ENCODE data around the gene DDX1. TPM values are rescaled to one million over a fixed set of nuclear protein-coding genes. Genes with fewer than 3 reads are reported as not detected.

DDX1 gene
- total RNA-seq, 1 donor from 2014 or later = 115 TPM

DNA sequence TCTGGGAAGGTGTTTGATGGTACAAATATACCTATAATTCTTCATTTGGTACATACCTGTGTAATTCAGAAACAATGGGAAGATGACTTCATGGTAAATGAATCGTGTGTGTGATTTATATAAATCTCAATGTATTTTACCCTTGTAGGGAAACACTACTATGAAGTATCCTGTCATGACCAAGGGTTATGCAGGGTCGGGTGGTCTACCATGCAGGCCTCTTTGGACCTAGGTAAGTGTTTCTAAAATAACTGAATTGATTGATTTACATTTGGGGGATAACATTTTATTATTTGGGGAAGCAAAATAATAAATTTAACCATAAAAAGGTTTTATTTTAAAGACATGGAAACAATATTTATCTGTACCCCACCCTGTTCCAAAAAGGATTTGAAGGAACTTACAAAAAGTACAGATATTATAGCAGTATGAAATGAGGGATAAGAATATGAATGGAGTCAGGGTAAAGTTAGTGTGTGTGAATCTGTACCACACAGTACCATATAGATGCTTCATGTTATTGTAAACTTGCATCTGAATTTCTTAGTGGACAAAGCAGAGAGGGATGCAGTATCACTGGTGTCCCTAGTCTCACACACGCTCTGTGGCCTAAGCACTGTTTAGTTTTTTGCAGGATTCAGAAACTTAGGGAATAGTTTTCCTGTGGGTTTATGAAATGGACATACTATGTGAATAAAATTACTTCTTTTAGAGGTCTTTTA, 11.5 kb downstream of the DDX1 start:
- no peaks in the 10 kb centered on the region for H3K27me3 Mint-ChIP-seq

DNA sequence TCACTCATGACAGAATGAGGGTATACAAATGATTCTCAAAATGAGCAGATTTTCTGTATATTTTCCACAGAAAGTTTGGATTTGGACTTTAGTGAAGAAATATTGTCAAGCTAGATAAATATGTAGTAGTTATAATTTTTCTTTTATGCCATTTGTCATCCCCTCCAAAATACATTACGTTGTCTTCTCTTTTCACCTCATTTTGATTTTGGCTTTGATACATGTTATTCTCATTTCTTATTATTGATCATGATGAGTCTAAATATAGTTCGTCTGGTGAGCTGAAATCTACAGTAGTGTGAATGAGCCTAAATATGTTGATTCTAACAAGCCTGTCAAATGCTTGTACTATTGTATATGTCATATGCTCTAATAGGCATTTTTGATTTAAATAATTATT, 12.3 kb downstream of the DDX1 start:
- no peak for DNase-seq (ENCODE audit: low spot score, unreplicated experiment)
- H3K27ac Mint-ChIP-seq = no peak overlapping the region
- H3K9me3 Mint-ChIP-seq (ENCODE audit: low read depth) = no peaks in the 10 kb centered on the region
- TF ChIP-seq, protein P1, sequence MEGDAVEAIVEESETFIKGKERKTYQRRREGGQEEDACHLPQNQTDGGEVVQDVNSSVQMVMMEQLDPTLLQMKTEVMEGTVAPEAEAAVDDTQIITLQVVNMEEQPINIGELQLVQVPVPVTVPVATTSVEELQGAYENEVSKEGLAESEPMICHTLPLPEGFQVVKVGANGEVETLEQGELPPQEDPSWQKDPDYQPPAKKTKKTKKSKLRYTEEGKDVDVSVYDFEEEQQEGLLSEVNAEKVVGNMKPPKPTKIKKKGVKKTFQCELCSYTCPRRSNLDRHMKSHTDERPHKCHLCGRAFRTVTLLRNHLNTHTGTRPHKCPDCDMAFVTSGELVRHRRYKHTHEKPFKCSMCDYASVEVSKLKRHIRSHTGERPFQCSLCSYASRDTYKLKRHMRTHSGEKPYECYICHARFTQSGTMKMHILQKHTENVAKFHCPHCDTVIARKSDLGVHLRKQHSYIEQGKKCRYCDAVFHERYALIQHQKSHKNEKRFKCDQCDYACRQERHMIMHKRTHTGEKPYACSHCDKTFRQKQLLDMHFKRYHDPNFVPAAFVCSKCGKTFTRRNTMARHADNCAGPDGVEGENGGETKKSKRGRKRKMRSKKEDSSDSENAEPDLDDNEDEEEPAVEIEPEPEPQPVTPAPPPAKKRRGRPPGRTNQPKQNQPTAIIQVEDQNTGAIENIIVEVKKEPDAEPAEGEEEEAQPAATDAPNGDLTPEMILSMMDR (IDR thresholded peaks at IDR 0.05; ENCODE audit: unreplicated experiment) = no peak
- no peaks in the 10 kb centered on the region for H3K27me3 Mint-ChIP-seq
- no peak overlapping the region for H3K4me3 Mint-ChIP-seq (ENCODE audit: low read depth)
- H3K4me1 Mint-ChIP-seq (ENCODE audit: low read depth) = no peaks in the 10 kb centered on the region
- H3K36me3 Mint-ChIP-seq (ENCODE audit: insufficient read depth) = peaks cover 41% of the 10 kb centered on the region

More for the DNA sequence above, 11.5 kb downstream of the DDX1 start:
- TF ChIP-seq, protein P1 (IDR thresholded peaks at IDR 0.05; ENCODE audit: unreplicated experiment) = no peak
- no peak for DNase-seq (ENCODE audit: low spot score, unreplicated experiment)
- H3K9me3 Mint-ChIP-seq (ENCODE audit: low read depth) = no peaks in the 10 kb centered on the region
- no peak overlapping the region for H3K4me3 Mint-ChIP-seq (ENCODE audit: low read depth)
- H3K4me1 Mint-ChIP-seq (ENCODE audit: low read depth) = no peaks in the 10 kb centered on the region
- H3K27ac Mint-ChIP-seq = no peak overlapping the region
- peaks cover 41% of the 10 kb centered on the region for H3K36me3 Mint-ChIP-seq (ENCODE audit: insufficient read depth)

DNA sequence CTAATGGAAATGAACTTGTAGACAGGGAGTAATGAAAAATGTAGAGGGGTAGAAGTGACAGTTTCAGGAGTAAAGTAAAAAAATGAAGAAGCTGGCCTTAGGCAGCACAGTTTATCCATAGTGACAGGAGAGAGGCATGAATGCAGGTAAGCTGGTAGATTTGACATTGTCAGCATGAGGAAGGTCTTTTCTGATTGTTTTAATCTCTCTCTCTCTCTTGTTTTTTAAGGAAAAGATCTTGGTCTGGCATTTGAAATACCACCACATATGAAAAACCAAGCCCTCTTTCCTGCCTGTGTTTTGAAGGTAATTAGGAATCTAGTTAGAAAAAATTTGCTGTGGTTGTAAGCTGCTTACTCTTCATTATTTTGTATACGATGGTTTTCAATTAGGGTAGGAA, 14.1 kb downstream of the DDX1 start:
- Mint-ChIP-seq H3K4me3 (ENCODE audit: low read depth) (no peak overlapping the region), H3K27ac (no peak overlapping the region), H3K9me3 (ENCODE audit: low read depth) (peaks cover 4% of the 10 kb centered on the region), H3K36me3 (ENCODE audit: insufficient read depth) (peaks cover 52% of the 10 kb centered on the region), H3K27me3 (no peaks in the 10 kb centered on the region), H3K4me1 (ENCODE audit: low read depth) (no peaks in the 10 kb centered on the region)
- DNase-seq (ENCODE audit: low spot score, unreplicated experiment) = no peak
- TF ChIP-seq, protein P1 (IDR thresholded peaks at IDR 0.05; ENCODE audit: unreplicated experiment) = no peak

DNA sequence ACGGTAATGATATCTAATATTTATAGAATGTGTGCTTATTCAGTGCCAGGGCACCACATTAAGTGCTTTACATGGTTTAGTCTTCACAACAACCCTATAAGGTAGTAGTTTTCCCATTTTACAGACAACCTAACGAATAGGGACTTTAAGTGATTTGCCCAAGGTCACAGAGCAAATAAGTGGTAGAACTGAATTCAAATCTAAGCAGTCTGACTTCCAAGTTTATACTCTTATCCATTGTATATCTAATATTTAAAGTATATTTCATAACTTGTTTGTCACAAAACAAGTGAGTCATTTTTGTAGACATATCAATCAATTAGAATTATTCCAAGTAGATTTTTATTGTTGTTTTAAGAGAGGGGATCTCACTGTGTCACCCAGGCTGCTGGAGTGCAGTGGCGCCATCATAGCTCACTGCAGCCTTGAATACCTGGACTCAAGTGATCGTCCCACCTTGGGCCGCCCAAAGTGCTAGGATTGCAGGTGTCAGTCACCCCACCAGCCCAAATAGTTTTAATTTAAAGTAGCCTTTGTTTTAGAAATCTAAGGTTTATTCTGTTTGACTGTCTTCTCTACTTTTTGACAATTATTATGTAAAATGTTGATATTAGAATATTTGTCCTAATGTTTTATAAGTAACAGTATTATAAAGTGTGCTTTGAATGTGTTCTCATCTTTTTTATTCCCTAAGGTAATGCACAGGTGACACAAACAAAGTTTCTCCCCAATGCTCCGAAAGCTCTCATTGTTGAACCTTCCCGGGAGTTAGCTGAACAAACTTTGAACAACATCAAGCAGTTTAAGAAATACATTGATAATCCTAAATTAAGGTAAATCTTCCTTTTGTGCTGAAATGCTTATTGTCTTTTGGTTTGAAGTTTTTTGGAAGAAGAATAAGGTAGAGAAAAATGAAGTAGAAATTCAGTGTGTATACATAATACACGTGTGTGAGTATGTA, 15.1 kb downstream of the DDX1 start:
- no peaks in the 10 kb centered on the region for H3K27me3 Mint-ChIP-seq
- TF ChIP-seq, protein P1 (IDR thresholded peaks at IDR 0.05; ENCODE audit: unreplicated experiment) = no peak
- H3K36me3 Mint-ChIP-seq (ENCODE audit: insufficient read depth) = peaks cover 48% of the 10 kb centered on the region
- no peaks in the 10 kb centered on the region for H3K4me1 Mint-ChIP-seq (ENCODE audit: low read depth)
- DNase-seq (ENCODE audit: low spot score, unreplicated experiment) = no peak
- H3K4me3 Mint-ChIP-seq (ENCODE audit: low read depth) = no peak overlapping the region
- H3K27ac Mint-ChIP-seq = no peak overlapping the region
- peaks cover 4% of the 10 kb centered on the region for H3K9me3 Mint-ChIP-seq (ENCODE audit: low read depth)

DNA sequence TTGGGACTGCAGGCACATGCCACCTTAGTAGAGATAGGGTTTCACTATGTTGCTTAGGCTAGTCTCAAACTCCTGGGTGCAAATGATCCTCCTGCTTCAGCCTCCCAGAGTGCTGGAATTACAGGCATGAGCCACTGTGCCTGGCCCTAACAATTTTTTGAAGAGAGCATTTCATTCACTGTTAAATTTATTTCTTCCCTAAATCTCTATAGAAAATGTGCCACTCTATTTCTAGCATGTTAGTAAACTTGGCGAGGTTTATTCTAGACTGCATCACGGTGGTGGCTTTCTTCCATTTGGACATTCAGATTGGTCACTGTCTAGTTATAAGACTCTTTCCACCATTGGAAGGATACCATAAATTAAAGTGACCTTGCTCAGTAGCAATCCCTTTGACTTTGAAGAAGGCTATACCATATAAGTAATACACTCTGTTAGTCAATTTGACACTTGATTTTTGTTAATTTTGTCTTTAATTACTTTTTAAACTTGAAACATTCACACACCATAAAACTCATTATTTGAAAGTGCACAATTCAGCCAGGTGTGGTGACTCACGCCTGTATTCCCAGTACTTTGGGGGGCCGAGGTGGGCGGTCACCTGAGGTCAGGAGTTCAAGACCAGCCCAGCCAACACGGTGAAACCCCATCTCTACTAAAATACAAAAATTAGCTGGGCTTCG, 16.2 kb downstream of the DDX1 start:
- TF ChIP-seq, protein P1 (IDR thresholded peaks at IDR 0.05; ENCODE audit: unreplicated experiment) = no peak
- Mint-ChIP-seq H3K9me3 (ENCODE audit: low read depth) (peaks cover 4% of the 10 kb centered on the region), H3K4me1 (ENCODE audit: low read depth) (no peaks in the 10 kb centered on the region), H3K4me3 (ENCODE audit: low read depth) (no peak overlapping the region), H3K27ac (no peak overlapping the region), H3K36me3 (ENCODE audit: insufficient read depth) (peaks cover 41% of the 10 kb centered on the region), H3K27me3 (no peaks in the 10 kb centered on the region)
- DNase-seq (ENCODE audit: low spot score, unreplicated experiment) = no peak

Measured in progenitor cell of endocrine pancreas (in vitro differentiated cells).